GM19395 (cell line): Measurements from ENCODE around the gene SLC22A23.

ENCODE experiments used
- ATAC-seq: cut with Tn5 transposase; IDR thresholded peaks from one replicate; pipeline ENCODE4 v1.9.1; 2021; ENCODE audit warnings: mild to moderate bottlenecking, moderate library complexity; ENCODE audit not compliant: unreplicated experiment

SLC22A23 gene

GRCh38 chr6:3339811-3340210 is 117.0 kb downstream of the SLC22A23 start:
- no peak for ATAC-seq

GRCh38 chr6:3337521-3338350 is 119.1 kb downstream of the SLC22A23 start:
- no peak for ATAC-seq

GRCh38 chr6:3336859-3337515 is 119.9 kb downstream of the SLC22A23 start:
- no peak for ATAC-seq

GRCh38 chr6:3336066-3336786 is 120.6 kb downstream of the SLC22A23 start:
- no peak for ATAC-seq

- no peak for ATAC-seq
Measured at GRCh38 chr6:3335169-3335568, 121.7 kb downstream of the SLC22A23 start.

- no peak for ATAC-seq
Measured at GRCh38 chr6:3334555-3334954, 122.3 kb downstream of the SLC22A23 start.

GRCh38 chr6:3333263-3333662 is 123.6 kb downstream of the SLC22A23 start:
- ATAC-seq = peak; percentile 88

GRCh38 chr6:3331971-3332370 is 124.9 kb downstream of the SLC22A23 start:
- ATAC-seq = no peak

GRCh38 chr6:3331494-3331893 is 125.4 kb downstream of the SLC22A23 start:
- no peak for ATAC-seq

- ATAC-seq = no peak
Measured at GRCh38 chr6:3330199-3330598, 126.7 kb downstream of the SLC22A23 start.

GRCh38 chr6:3329393-3330051 is 127.3 kb downstream of the SLC22A23 start:
- no peak for ATAC-seq

- no peak for ATAC-seq
Measured at GRCh38 chr6:3328796-3329195, 128.1 kb downstream of the SLC22A23 start.

GRCh38 chr6:3328145-3328544 is 128.7 kb downstream of the SLC22A23 start:
- ATAC-seq = no peak

- ATAC-seq = no peak
Measured at GRCh38 chr6:3327403-3327802, 129.4 kb downstream of the SLC22A23 start.

GRCh38 chr6:3326981-3327380 is 129.9 kb downstream of the SLC22A23 start:
- no peak for ATAC-seq

- ATAC-seq = no peak
Measured at GRCh38 chr6:3326184-3326971, 130.5 kb downstream of the SLC22A23 start.

GRCh38 chr6:3325210-3325609 is 131.6 kb downstream of the SLC22A23 start:
- ATAC-seq = no peak

- ATAC-seq = no peak
Measured at GRCh38 chr6:3324262-3324942, 132.4 kb downstream of the SLC22A23 start.

- no peak for ATAC-seq
Measured at GRCh38 chr6:3323696-3324261, 133.1 kb downstream of the SLC22A23 start.
